H9 (cell line): ENCODE measurements around the gene RGS8. TPM values are rescaled to one million over a fixed set of nuclear protein-coding genes. Genes with fewer than 3 reads are reported as not detected.

ENCODE experiments used
- DNase-seq: peaks from one replicate; pipeline ENCODE4 v3.0.0-alpha.2; 2017
- H2AFZ ChIP-seq: one replicate; pipeline ENCODE4 v1.6.1; 2013; ENCODE audit warnings: mild to moderate bottlenecking, low read length, control low read depth, moderate library complexity
- H2AK5ac ChIP-seq: 2 replicates; pipeline ENCODE4 v1.6.1; 2013; ENCODE audit warnings: low read length, control low read depth, mixed read lengths; ENCODE audit not compliant: insufficient read length
- H2BK120ac ChIP-seq: one replicate; pipeline ENCODE4 v1.6.1; 2013; ENCODE audit warnings: low read depth, mild to moderate bottlenecking, low read length, control low read depth, inconsistent platforms; ENCODE audit not compliant: poor library complexity, severe bottlenecking
- H2BK12ac ChIP-seq: 2 replicates; pipeline ENCODE4 v1.6.1; 2013; ENCODE audit warnings: low read length, control low read depth, mixed read lengths, low read depth; ENCODE audit not compliant: insufficient read length
- H2BK15ac ChIP-seq: 2 replicates; pipeline ENCODE4 v1.6.1; 2013; ENCODE audit warnings: low read depth, low read length, control low read depth
- H2BK20ac ChIP-seq: one replicate; pipeline ENCODE4 v1.6.1; 2013; ENCODE audit warnings: low read depth, mild to moderate bottlenecking, low read length, control low read depth, inconsistent platforms; ENCODE audit not compliant: poor library complexity, severe bottlenecking
- H2BK5ac ChIP-seq: 2 replicates; pipeline ENCODE4 v1.6.1; 2013; ENCODE audit warnings: low read length, control low read depth, mixed read lengths; ENCODE audit not compliant: insufficient read length
- H3K14ac ChIP-seq: 2 replicates; pipeline ENCODE4 v1.6.1; 2013; ENCODE audit warnings: low read length, control low read depth; ENCODE audit not compliant: insufficient read depth
- H3K18ac ChIP-seq: 2 replicates; pipeline ENCODE4 v1.6.1; 2013; ENCODE audit warnings: low read depth, mild to moderate bottlenecking, mixed read lengths, low read length, control low read depth; ENCODE audit not compliant: insufficient read length
- H3K23ac ChIP-seq: 2 replicates; pipeline ENCODE4 v1.6.1; 2013; ENCODE audit warnings: low read length, control low read depth, mixed read lengths, low read depth; ENCODE audit not compliant: insufficient read length
- H3K23me2 ChIP-seq: 2 replicates; pipeline ENCODE4 v1.6.1; 2013; ENCODE audit warnings: low read depth, mild to moderate bottlenecking, mixed read lengths, low read length, control low read depth; ENCODE audit not compliant: insufficient read length, poor library complexity, severe bottlenecking
- H3K27ac ChIP-seq: 2 replicates; pipeline ENCODE4 v1.5.1; 2013; ENCODE audit warnings: low read length, control low read depth, mixed read lengths, low read depth; ENCODE audit not compliant: insufficient read length
- H3K27me3 ChIP-seq: 2 replicates; pipeline ENCODE4 v1.6.1; 2013; ENCODE audit warnings: low read length, control low read depth, inconsistent platforms; ENCODE audit not compliant: insufficient read depth
- H3K4ac ChIP-seq: 2 replicates; pipeline ENCODE4 v1.6.1; 2013; ENCODE audit warnings: low read depth, mild to moderate bottlenecking, control low read depth, inconsistent platforms, low read length, moderate library complexity
- H3K4me1 ChIP-seq: 2 replicates; pipeline ENCODE4 v1.6.1; 2013; ENCODE audit warnings: low read length, control low read depth, inconsistent platforms; ENCODE audit not compliant: insufficient read depth
- H3K4me2 ChIP-seq: 2 replicates; pipeline ENCODE4 v1.6.1; 2013; ENCODE audit warnings: low read length, control low read depth, mixed read lengths; ENCODE audit not compliant: insufficient read length, insufficient read depth
- H3K56ac ChIP-seq: 2 replicates; pipeline ENCODE4 v1.6.1; 2013; ENCODE audit warnings: low read depth, mild to moderate bottlenecking, mixed read lengths, low read length, control low read depth; ENCODE audit not compliant: insufficient read length
- H3K79me1 ChIP-seq: 2 replicates; pipeline ENCODE4 v1.6.1; 2013; ENCODE audit warnings: low read depth, mild to moderate bottlenecking, moderate library complexity, low read length, control low read depth, inconsistent platforms; ENCODE audit not compliant: insufficient read depth, poor library complexity, severe bottlenecking
- H3K79me2 ChIP-seq: 2 replicates; pipeline ENCODE4 v1.6.1; 2013; ENCODE audit warnings: low read length, control low read depth, inconsistent platforms; ENCODE audit not compliant: insufficient read depth
- H3K9ac ChIP-seq: 2 replicates; pipeline ENCODE4 v1.6.1; 2013; ENCODE audit warnings: low read length, control low read depth, mixed read lengths; ENCODE audit not compliant: insufficient read length; ENCODE audit errors: extremely low read depth
- H3K9me3 ChIP-seq: one replicate; pipeline ENCODE4 v1.6.1; 2013; ENCODE audit warnings: low read depth, low read length, inconsistent platforms; ENCODE audit not compliant: control insufficient read depth
- H3T11ph ChIP-seq: one replicate; pipeline ENCODE4 v1.6.1; 2013; ENCODE audit warnings: mild to moderate bottlenecking, low read length, control low read depth, inconsistent platforms
- H4K20me1 ChIP-seq: one replicate; pipeline ENCODE4 v1.6.1; 2013; ENCODE audit not compliant: control insufficient read depth, insufficient read length, insufficient read depth
- H4K5ac ChIP-seq: 2 replicates; pipeline ENCODE4 v1.6.1; 2013; ENCODE audit warnings: low read depth, mild to moderate bottlenecking, mixed read lengths, low read length, control low read depth; ENCODE audit not compliant: insufficient read length
- H4K8ac ChIP-seq: replicated peaks from 2 replicates; pipeline ENCODE4 v1.6.1; 2013; ENCODE audit warnings: low read length, control low read depth, mixed read lengths, low read depth; ENCODE audit not compliant: insufficient read length
- H4K91ac ChIP-seq: 2 replicates; pipeline ENCODE4 v1.6.1; 2013; ENCODE audit warnings: low read depth, mild to moderate bottlenecking, moderate library complexity, mixed read lengths, low read length, control low read depth; ENCODE audit not compliant: insufficient read length
- H3K27ac Mint-ChIP-seq, 3 experiments: 2 replicates in 2 of 3; 3 replicates in 1 of 3; pipeline ENCODE4 v1.8.0; 2020 to 2021; ENCODE audit warnings: mixed read lengths in 3 of 3, mild to moderate bottlenecking in 1 of 3, moderate library complexity in 1 of 3
- H3K27me3 Mint-ChIP-seq: 2 replicates; pipeline ENCODE4 v1.8.0; 2021; ENCODE audit warnings: low read depth, mild to moderate bottlenecking, moderate library complexity, mixed read lengths
- H3K36me3 Mint-ChIP-seq, 3 experiments: 2 replicates in 2 of 3; 3 replicates in 1 of 3; pipeline ENCODE4 v1.8.0; 2020 to 2021; ENCODE audit warnings: low read depth in 3 of 3, mixed read lengths in 3 of 3; ENCODE audit not compliant: insufficient read depth in 1 of 3
- H3K4me1 Mint-ChIP-seq, 2 experiments: 2 replicates each; pipeline ENCODE4 v1.8.0; 2020; ENCODE audit warnings: mixed read lengths in 2 of 2
- H3K4me3 Mint-ChIP-seq, 2 experiments: 2 replicates in 1 of 2; 3 replicates in 1 of 2; pipeline ENCODE4 v1.8.0; 2020 to 2021; ENCODE audit warnings: mild to moderate bottlenecking in 2 of 2, mixed read lengths in 2 of 2, moderate library complexity in 1 of 2
- H3K9me3 Mint-ChIP-seq, 2 experiments: 2 replicates in 1 of 2; 3 replicates in 1 of 2; pipeline ENCODE4 v1.8.0; 2020; ENCODE audit warnings: mild to moderate bottlenecking in 2 of 2, mixed read lengths in 2 of 2, moderate library complexity in 1 of 2
- total RNA-seq: library from RNA; stranded (reverse); gene quantifications from 2 replicates; pipeline ENCODE4 v1.2.1, GENCODE V29; 2021
- TF ChIP-seq, protein P1 (sequence below): fragments of 200-600 bp; sonication (generic); conservative IDR thresholded peaks from 3 replicates; pipeline ENCODE4 v1.8.0; 2021; ENCODE audit warnings: antibody characterized with exemption, mild to moderate bottlenecking

The RGS8 gene
- total RNA-seq, 1 experiment from 2014 or later: not detected

DNA sequence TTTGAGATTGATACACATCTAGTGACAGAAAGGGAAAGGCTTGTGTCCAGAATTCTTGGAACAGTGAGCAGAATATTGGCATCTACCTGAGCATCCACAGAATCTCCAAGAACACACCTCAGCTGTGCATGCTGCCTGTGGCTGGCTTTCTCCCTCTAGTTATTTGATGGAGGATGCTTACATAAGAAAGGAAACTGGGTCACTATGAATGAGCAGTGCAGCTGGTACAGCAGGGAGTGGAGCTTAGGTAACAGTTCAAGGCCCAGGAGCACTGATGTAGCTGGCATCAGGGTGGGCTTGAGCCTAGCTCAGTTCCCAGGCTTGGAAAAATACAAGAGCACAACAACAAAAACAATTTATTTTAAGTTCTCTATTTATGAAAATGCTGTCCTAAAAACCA is 26.3 kb downstream of the RGS8 start:
- H4K91ac ChIP-seq: no peak overlapping the region
- H3K79me2 ChIP-seq: no peaks in the 10 kb centered on the region
- no peak overlapping the region for H2BK15ac ChIP-seq
- H3K36me3 Mint-ChIP-seq: no peaks in the 10 kb centered on the region
- H3K14ac ChIP-seq: no peak overlapping the region
- H2BK12ac ChIP-seq: no peak overlapping the region
- no peak overlapping the region for H3K9ac ChIP-seq
- no peak overlapping the region for H3K56ac ChIP-seq
- no peak overlapping the region for H3T11ph ChIP-seq
- no peak overlapping the region for H2BK20ac ChIP-seq
- H2BK120ac ChIP-seq: no peak overlapping the region
- no peak overlapping the region for H3K27ac Mint-ChIP-seq
- H4K20me1 ChIP-seq: no peaks in the 10 kb centered on the region
- TF ChIP-seq, protein P1, sequence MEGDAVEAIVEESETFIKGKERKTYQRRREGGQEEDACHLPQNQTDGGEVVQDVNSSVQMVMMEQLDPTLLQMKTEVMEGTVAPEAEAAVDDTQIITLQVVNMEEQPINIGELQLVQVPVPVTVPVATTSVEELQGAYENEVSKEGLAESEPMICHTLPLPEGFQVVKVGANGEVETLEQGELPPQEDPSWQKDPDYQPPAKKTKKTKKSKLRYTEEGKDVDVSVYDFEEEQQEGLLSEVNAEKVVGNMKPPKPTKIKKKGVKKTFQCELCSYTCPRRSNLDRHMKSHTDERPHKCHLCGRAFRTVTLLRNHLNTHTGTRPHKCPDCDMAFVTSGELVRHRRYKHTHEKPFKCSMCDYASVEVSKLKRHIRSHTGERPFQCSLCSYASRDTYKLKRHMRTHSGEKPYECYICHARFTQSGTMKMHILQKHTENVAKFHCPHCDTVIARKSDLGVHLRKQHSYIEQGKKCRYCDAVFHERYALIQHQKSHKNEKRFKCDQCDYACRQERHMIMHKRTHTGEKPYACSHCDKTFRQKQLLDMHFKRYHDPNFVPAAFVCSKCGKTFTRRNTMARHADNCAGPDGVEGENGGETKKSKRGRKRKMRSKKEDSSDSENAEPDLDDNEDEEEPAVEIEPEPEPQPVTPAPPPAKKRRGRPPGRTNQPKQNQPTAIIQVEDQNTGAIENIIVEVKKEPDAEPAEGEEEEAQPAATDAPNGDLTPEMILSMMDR: no peak
- H4K5ac ChIP-seq: no peak overlapping the region
- H3K9me3 Mint-ChIP-seq: 0 out of 5 replicates have a peak, but pooled peaks cover 0 to 2% of the 10 kb centered on the region in 2 experiments
- H3K4me1 Mint-ChIP-seq: peaks cover 28 to 40% of the 10 kb centered on the region in 2 experiments
- no peak overlapping the region for H4K8ac ChIP-seq
- peaks cover 4% of the 10 kb centered on the region for H3K23me2 ChIP-seq
- no peak overlapping the region for H2BK5ac ChIP-seq
- peaks cover 2% of the 10 kb centered on the region for H3K27me3 Mint-ChIP-seq
- no peak overlapping the region for H3K4me2 ChIP-seq
- no peak overlapping the region for H3K18ac ChIP-seq
- H3K27ac ChIP-seq: no peak overlapping the region
- no peaks in the 10 kb centered on the region for H3K79me1 ChIP-seq
- H3K9me3 ChIP-seq: no peaks in the 10 kb centered on the region
- no peak for DNase-seq
- H3K27me3 ChIP-seq: no peaks in the 10 kb centered on the region
- H2AK5ac ChIP-seq: no peak overlapping the region
- peaks cover 6% of the 10 kb centered on the region; the same call in 1 of the 2 replicates for H3K4me1 ChIP-seq
- H2AFZ ChIP-seq: no peak overlapping the region
- no peak overlapping the region for H3K4ac ChIP-seq
- H3K4me3 Mint-ChIP-seq: no peak overlapping the region
- H3K23ac ChIP-seq: no peak overlapping the region
